Stimulated activated CD4-positive, alpha-beta T cell treated with anti-CD3 and anti-CD28 coated beads, Interleukin-12 subunit alpha, Interleukin-12 subunit beta, amount 100 ng/mL, for 24 hours (primary cell): ENCODE measurements around the gene TMEM132A.
"Not testable (repeated sequence)": the region's sequence is repeated elsewhere in the genome, so short reads cannot be mapped to it uniquely, and the experiment has no call there.

Source experiments
- DNase-seq, 2 experiments: peaks; one replicate each; pipeline ENCODE4 v3.0.0-alpha.2; 2020; ENCODE audit warnings: low read depth in 2 of 2

Gene TMEM132A

GRCh38 chr11:60960405-60960804 is 36.1 kb downstream of the TMEM132A start:
- no peak for DNase-seq

GRCh38 chr11:60964801-60965200 is 40.5 kb downstream of the TMEM132A start:
- no peak for DNase-seq

GRCh38 chr11:60966890-60967289 is 42.6 kb downstream of the TMEM132A start:
- DNase-seq = no peak

- no peak for DNase-seq
Observed at GRCh38 chr11:60968223-60968622, 44.0 kb downstream of the TMEM132A start.

GRCh38 chr11:60970369-60970774 is 46.1 kb downstream of the TMEM132A start:
- peak; percentile 72 to 80 for DNase-seq

- DNase-seq = no peak
Observed at GRCh38 chr11:60970890-60971289, 46.6 kb downstream of the TMEM132A start.

- DNase-seq = no peak
Observed at GRCh38 chr11:60971520-60971919, 47.3 kb downstream of the TMEM132A start, which contains the start of gene CD6. Gene CD6, plus strand, starts transcription at chr11:60971680. Its CDS starts 186 bp downstream, at chr11:60971866.

- no peak for DNase-seq
Observed at GRCh38 chr11:60972182-60973030, 48.1 kb downstream of the TMEM132A start.

- no peak for DNase-seq
Observed at GRCh38 chr11:60973699-60974098, 49.4 kb downstream of the TMEM132A start.

GRCh38 chr11:60974316-60974715 is 50.1 kb downstream of the TMEM132A start:
- DNase-seq = not testable (repeated sequence)

- no peak for DNase-seq
Observed at GRCh38 chr11:60974726-60975125, 50.5 kb downstream of the TMEM132A start.

- no peak for DNase-seq
Observed at GRCh38 chr11:60977224-60977623, 53.0 kb downstream of the TMEM132A start.

GRCh38 chr11:60977836-60978235 is 53.6 kb downstream of the TMEM132A start:
- no peak for DNase-seq

GRCh38 chr11:60978546-60979380 is 54.5 kb downstream of the TMEM132A start:
- peak in 1 of 2 experiments; percentile 83 for DNase-seq

- no peak for DNase-seq
Observed at GRCh38 chr11:60981515-60981914, 57.3 kb downstream of the TMEM132A start.

GRCh38 chr11:60982184-60982583 is 57.9 kb downstream of the TMEM132A start:
- no peak for DNase-seq

- DNase-seq = no peak
Observed at GRCh38 chr11:60984149-60984548, 59.9 kb downstream of the TMEM132A start.

GRCh38 chr11:60984636-60985035 is 60.4 kb downstream of the TMEM132A start:
- no peak for DNase-seq

- DNase-seq = no peak
Observed at GRCh38 chr11:60985501-60985900, 61.2 kb downstream of the TMEM132A start.

- DNase-seq = peak; percentile 78 to 84
Observed at GRCh38 chr11:60985991-60986915, 62.0 kb downstream of the TMEM132A start.
